CD4-positive, CD25-positive, alpha-beta regulatory T cell (primary cell): ENCODE results near the gene SUCLG2. TPM values are rescaled to one million over a fixed set of nuclear protein-coding genes. Genes with fewer than 3 reads are reported as not detected.
A peak's percentile ranks its signal among the peaks of the same experiment; 100 is the strongest.

Source experiments
- ATAC-seq, 2 donors: fragments of 150-1000 bp; cut with Tn5 transposase; one replicate each; pipeline ENCODE4 v1.10.0; 2021; ENCODE audit warnings: low read depth in 2 of 2, moderate number of reproducible peaks in 2 of 2, moderate library complexity in 1 of 2
- DNase-seq, 3 donors: peaks; one replicate each; pipeline versions ENCODE4 v3.0.0 to v3.0.0-alpha.2; 2012 to 2022; ENCODE audit warnings: mixed read lengths in 1 of 3
- H3K27ac ChIP-seq: one replicate; pipeline ENCODE4 v1.7.0; 2013; ENCODE audit warnings: mild to moderate bottlenecking, low read length; ENCODE audit not compliant: insufficient read depth, poor library complexity, severe bottlenecking
- H3K27me3 ChIP-seq: one replicate; pipeline ENCODE4 v1.7.0; 2013; ENCODE audit warnings: low read length; ENCODE audit not compliant: control insufficient read depth, insufficient read depth
- H3K36me3 ChIP-seq: one replicate; pipeline ENCODE4 v1.7.0; 2013; ENCODE audit warnings: mild to moderate bottlenecking, low read length, moderate library complexity; ENCODE audit not compliant: control insufficient read depth, insufficient read depth
- H3K4me1 ChIP-seq: 2 replicates; pipeline ENCODE4 v1.7.0; 2013; ENCODE audit warnings: mild to moderate bottlenecking, low read length; ENCODE audit not compliant: insufficient read depth, control insufficient read depth, poor library complexity, severe bottlenecking
- H3K4me3 ChIP-seq: one replicate; pipeline ENCODE4 v1.7.0; 2013; ENCODE audit warnings: low read depth, mild to moderate bottlenecking, low read length, moderate library complexity
- H3K9me3 ChIP-seq, 2 experiments: 1 replicate in 1 of 2; 2 replicates in 1 of 2; pipeline ENCODE4 v1.7.0; 2013; ENCODE audit warnings: low read length in 2 of 2, mild to moderate bottlenecking in 1 of 2, moderate library complexity in 1 of 2; ENCODE audit not compliant: control insufficient read depth in 2 of 2
- H3K27ac Mint-ChIP-seq, 3 donors: one replicate each; pipeline ENCODE4 v1.8.0; 2020 to 2022; ENCODE audit warnings: mild to moderate bottlenecking in 3 of 3, mixed read lengths in 3 of 3, moderate library complexity in 2 of 3
- H3K27me3 Mint-ChIP-seq: one replicate; pipeline ENCODE4 v1.8.0; 2022; ENCODE audit warnings: mild to moderate bottlenecking, mixed read lengths
- H3K36me3 Mint-ChIP-seq: one replicate; pipeline ENCODE4 v1.8.0; 2020; ENCODE audit warnings: mixed read lengths
- H3K4me1 Mint-ChIP-seq, 4 donors: one replicate each; pipeline ENCODE4 v1.8.0; 2020 to 2022; ENCODE audit warnings: mixed read lengths in 4 of 4, mild to moderate bottlenecking in 1 of 4
- H3K4me3 Mint-ChIP-seq, 4 donors: one replicate each; pipeline ENCODE4 v1.8.0; 2020 to 2022; ENCODE audit warnings: mild to moderate bottlenecking in 4 of 4, mixed read lengths in 4 of 4, moderate library complexity in 3 of 4
- H3K9me3 Mint-ChIP-seq, 7 donors: one replicate each; pipeline ENCODE4 v1.8.0; 2020 to 2022; ENCODE audit warnings: mixed read lengths in 7 of 7, mild to moderate bottlenecking in 3 of 7, moderate library complexity in 2 of 7
- polyA plus RNA-seq, 4 donors: library from polyadenylated mRNA; unstranded; fragments of 300-500 nt; fragmentation: Illumina TruSeq; gene quantifications; one replicate each; pipeline ENCODE4 v1.2.3, GENCODE V29; 2021
- total RNA-seq: library from RNA; stranded (reverse); gene quantifications from one replicate; pipeline ENCODE4 v1.2.3, GENCODE V29; 2022

Gene SUCLG2
- total and polyA plus RNA-seq, 5 donors from 2014 or later = 53.6 to 75.0 (median 67.6) TPM

DNA sequence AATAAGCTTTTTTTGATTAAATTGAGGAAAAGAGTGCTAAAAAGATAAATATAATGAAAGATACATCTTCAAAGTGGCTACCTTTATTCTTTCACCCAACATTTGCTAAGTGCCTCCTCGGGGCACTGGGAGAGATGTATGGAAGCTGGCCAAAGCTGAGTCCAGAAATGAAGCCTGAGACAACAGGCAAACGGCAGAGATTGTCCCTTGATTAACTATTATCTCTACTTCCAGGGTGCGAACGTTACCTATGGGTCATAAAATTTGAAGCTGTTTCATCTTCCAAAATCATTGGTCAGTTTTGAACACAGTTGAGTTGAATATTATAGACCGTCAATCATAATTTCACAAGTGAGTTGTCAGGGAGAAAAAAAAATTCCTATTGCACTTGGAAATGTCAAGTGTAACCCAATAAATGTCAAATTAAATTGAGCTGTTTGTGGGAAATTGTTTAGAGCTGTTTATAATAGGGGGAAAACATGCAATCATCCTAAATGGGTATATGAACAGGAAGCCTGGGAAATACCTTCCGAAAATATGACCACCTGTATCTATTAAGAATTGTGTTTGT is 73.9 kb downstream of the SUCLG2 start:
- peaks cover 17% of the 10 kb centered on the region for H3K36me3 ChIP-seq
- H3K27me3 ChIP-seq = no peaks in the 10 kb centered on the region
- DNase-seq = no peak
- Mint-ChIP-seq H3K4me1 (peaks cover 19 to 54% (median 36%) of the 10 kb centered on the region in 4 donors), H3K27me3 (no peaks in the 10 kb centered on the region), H3K36me3 (peaks cover 27% of the 10 kb centered on the region), H3K27ac (peak overlapping the region in 1 of 3 donors; percentile 28), H3K9me3 (no peaks in the 10 kb centered on the region), H3K4me3 (no peak overlapping the region)
- no peaks in the 10 kb centered on the region for H3K4me1 ChIP-seq
- H3K4me3 ChIP-seq = no peak overlapping the region
- no peaks in the 10 kb centered on the region for H3K9me3 ChIP-seq
- H3K27ac ChIP-seq = no peak overlapping the region
- ATAC-seq = no peak

DNA sequence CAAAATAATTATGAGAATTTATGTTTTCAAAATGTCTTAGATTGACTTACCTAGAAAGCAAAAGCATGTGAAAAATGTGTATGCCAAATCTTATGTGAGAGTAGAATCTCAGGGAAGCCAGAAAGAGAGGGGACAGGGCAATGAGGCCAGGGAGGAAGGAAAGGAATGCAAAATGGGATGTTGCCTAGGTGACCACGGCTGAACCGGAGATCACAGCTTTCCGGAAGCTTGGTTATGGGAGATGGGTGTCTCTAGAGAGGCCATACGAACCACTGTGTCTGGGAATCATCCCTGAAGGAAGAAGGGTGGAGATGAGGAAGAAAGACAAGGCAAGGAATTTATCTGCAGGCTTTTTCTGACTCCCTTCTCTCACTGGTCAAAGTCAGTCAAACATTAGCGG is 76.0 kb downstream of the SUCLG2 start:
- no peaks in the 10 kb centered on the region for H3K27me3 ChIP-seq
- no peak overlapping the region for H3K4me3 ChIP-seq
- H3K9me3 Mint-ChIP-seq = peaks cover 0 to 3% (median 0%) of the 10 kb centered on the region in 7 donors
- H3K27me3 Mint-ChIP-seq = no peaks in the 10 kb centered on the region
- H3K4me1 Mint-ChIP-seq = peaks cover 6 to 46% (median 32%) of the 10 kb centered on the region in 4 donors
- DNase-seq (no peak), ATAC-seq (no peak)
- H3K9me3 ChIP-seq = no peaks in the 10 kb centered on the region
- no peak overlapping the region for H3K27ac ChIP-seq
- peaks cover 30% of the 10 kb centered on the region for H3K36me3 Mint-ChIP-seq
- H3K27ac Mint-ChIP-seq = peak overlapping the region in 2 of 3 donors; percentile 50 to 67
- H3K4me1 ChIP-seq = no peaks in the 10 kb centered on the region
- H3K4me3 Mint-ChIP-seq = peak overlapping the region in 1 of 4 donors; percentile 3
- peaks cover 27% of the 10 kb centered on the region for H3K36me3 ChIP-seq

GRCh38 chr3:67576441-67576840 is 78.0 kb downstream of the SUCLG2 start:
- Mint-ChIP-seq H3K4me1 (peaks cover 11 to 48% (median 33%) of the 10 kb centered on the region in 4 donors), H3K9me3 (peaks cover 0 to 4% (median 0%) of the 10 kb centered on the region in 7 donors), H3K36me3 (peaks cover 29% of the 10 kb centered on the region), H3K27me3 (no peaks in the 10 kb centered on the region), H3K27ac (no peak overlapping the region), H3K4me3 (no peak overlapping the region)
- ATAC-seq (no peak), DNase-seq (no peak)
- no peaks in the 10 kb centered on the region for H3K4me1 ChIP-seq
- no peaks in the 10 kb centered on the region for H3K27me3 ChIP-seq
- peaks cover 27% of the 10 kb centered on the region for H3K36me3 ChIP-seq
- H3K4me3 ChIP-seq = no peak overlapping the region
- no peaks in the 10 kb centered on the region for H3K9me3 ChIP-seq
- H3K27ac ChIP-seq = no peak overlapping the region

- Mint-ChIP-seq H3K4me3 (no peak overlapping the region), H3K9me3 (peaks cover 0 to 10% (median 6%) of the 10 kb centered on the region in 7 donors), H3K4me1 (peaks cover 16 to 35% (median 26%) of the 10 kb centered on the region in 4 donors), H3K27ac (no peak overlapping the region), H3K36me3 (peaks cover 57% of the 10 kb centered on the region), H3K27me3 (no peaks in the 10 kb centered on the region)
- H3K36me3 ChIP-seq = peaks cover 25% of the 10 kb centered on the region
- DNase-seq (no peak), ATAC-seq (no peak)
- H3K27ac ChIP-seq = no peak overlapping the region
- H3K4me1 ChIP-seq = no peaks in the 10 kb centered on the region
- peaks cover 0 to 5% of the 10 kb centered on the region in 2 experiments for H3K9me3 ChIP-seq
- no peak overlapping the region for H3K4me3 ChIP-seq
- no peaks in the 10 kb centered on the region for H3K27me3 ChIP-seq
These were observed 85.1 kb downstream of the SUCLG2 start for GRCh38 chr3:67569324-67569723.

DNA sequence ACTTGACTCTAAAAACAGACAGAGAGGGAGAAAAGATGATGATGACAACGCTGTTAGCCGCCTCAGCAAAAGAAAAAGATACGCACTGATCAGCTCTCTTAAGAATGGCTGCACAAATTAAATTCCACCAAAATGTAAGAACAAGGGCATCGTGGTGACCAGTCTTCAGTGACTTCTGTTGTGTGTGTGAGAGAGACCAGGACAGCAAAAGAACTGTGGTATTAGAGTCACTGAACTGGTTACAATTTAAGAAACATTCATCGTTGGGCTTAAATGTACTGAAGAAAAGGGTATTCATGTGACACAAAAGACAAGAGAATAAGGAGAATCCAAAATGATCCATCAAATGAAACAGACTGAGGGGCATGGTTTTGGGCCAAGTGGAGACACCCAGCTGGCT is 86.5 kb downstream of the SUCLG2 start:
- Mint-ChIP-seq H3K4me1 (peaks cover 6 to 30% (median 27%) of the 10 kb centered on the region in 4 donors), H3K36me3 (peaks cover 56% of the 10 kb centered on the region), H3K27ac (peak overlapping the region in 1 of 3 donors; percentile 81), H3K4me3 (no peak overlapping the region), H3K9me3 (peaks cover 0 to 10% (median 6%) of the 10 kb centered on the region in 7 donors), H3K27me3 (no peaks in the 10 kb centered on the region)
- H3K4me1 ChIP-seq = no peaks in the 10 kb centered on the region
- ATAC-seq = no peak
- H3K4me3 ChIP-seq = no peak overlapping the region
- no peaks in the 10 kb centered on the region for H3K27me3 ChIP-seq
- no peak overlapping the region for H3K27ac ChIP-seq
- H3K36me3 ChIP-seq = peaks cover 15% of the 10 kb centered on the region
- peaks cover 0 to 5% of the 10 kb centered on the region in 2 experiments for H3K9me3 ChIP-seq
- DNase-seq = no peak

GRCh38 chr3:67564973-67565372 is 89.4 kb downstream of the SUCLG2 start:
- Mint-ChIP-seq H3K4me1 (peaks cover 6 to 34% (median 31%) of the 10 kb centered on the region in 4 donors), H3K27ac (peak overlapping the region in 1 of 3 donors; percentile 2), H3K27me3 (no peaks in the 10 kb centered on the region), H3K4me3 (no peak overlapping the region), H3K36me3 (peaks cover 43% of the 10 kb centered on the region), H3K9me3 (no peaks in the 10 kb centered on the region)
- H3K4me3 ChIP-seq = no peak overlapping the region
- DNase-seq (no peak), ATAC-seq (no peak)
- no peak overlapping the region for H3K27ac ChIP-seq
- H3K36me3 ChIP-seq = peaks cover under 1% of the 10 kb centered on the region
- H3K27me3 ChIP-seq = no peaks in the 10 kb centered on the region
- no peaks in the 10 kb centered on the region for H3K4me1 ChIP-seq
- H3K9me3 ChIP-seq = no peaks in the 10 kb centered on the region

DNA sequence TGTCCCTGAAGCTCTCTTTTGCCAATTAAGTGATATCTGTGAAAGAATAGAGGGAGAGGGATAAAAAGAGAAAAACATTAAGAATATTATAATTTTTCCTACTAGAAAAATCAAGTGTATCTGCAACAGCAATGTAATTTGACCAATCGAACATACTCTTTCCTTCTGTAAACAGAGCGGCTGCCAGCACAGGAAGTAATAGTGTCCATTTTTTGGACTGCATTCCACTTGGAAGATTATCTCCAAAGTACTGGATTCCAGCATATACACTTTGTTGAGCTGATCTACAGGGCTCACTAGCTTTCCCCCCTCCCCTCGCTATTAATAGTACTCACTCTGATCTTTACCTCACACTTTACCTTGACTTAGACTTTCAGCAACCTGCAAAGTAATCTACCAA is 90.4 kb downstream of the SUCLG2 start:
- Histone ChIP-seq H3K4me3 (no peak overlapping the region), H3K27me3 (no peaks in the 10 kb centered on the region), H3K9me3 (no peaks in the 10 kb centered on the region), H3K4me1 (no peaks in the 10 kb centered on the region), H3K27ac (no peak overlapping the region), H3K36me3 (peaks cover 8% of the 10 kb centered on the region)
- Mint-ChIP-seq H3K4me1 (peaks cover 6 to 32% (median 29%) of the 10 kb centered on the region in 4 donors), H3K27me3 (no peaks in the 10 kb centered on the region), H3K9me3 (peaks cover 0 to 1% (median 0%) of the 10 kb centered on the region in 7 donors), H3K4me3 (no peak overlapping the region), H3K36me3 (peaks cover 38% of the 10 kb centered on the region), H3K27ac (peak overlapping the region in 1 of 3 donors; percentile 2)
- DNase-seq (no peak), ATAC-seq (no peak)
